Ecto neural progenitor cell (in vitro differentiated cells): ENCODE results near the gene OSTF1.
A peak's percentile ranks its signal among the peaks of the same experiment; 100 is the strongest.

Experiments used
- DNase-seq: peaks from one replicate; pipeline ENCODE4 v3.0.0-alpha.2; 2018; ENCODE audit warnings: low spot score

OSTF1 gene, protein sequence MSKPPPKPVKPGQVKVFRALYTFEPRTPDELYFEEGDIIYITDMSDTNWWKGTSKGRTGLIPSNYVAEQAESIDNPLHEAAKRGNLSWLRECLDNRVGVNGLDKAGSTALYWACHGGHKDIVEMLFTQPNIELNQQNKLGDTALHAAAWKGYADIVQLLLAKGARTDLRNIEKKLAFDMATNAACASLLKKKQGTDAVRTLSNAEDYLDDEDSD

GRCh38 chr9:75087824-75088645, at the start of gene OSTF1, which contains the start of gene NMRK1:
OSTF1 (plus strand) TSS chr9:75088514; CDS start chr9:75088693, 179 bp downstream.
NMRK1 (minus strand) TSS chr9:75088155; CDS start chr9:75083115, 5,040 bp downstream.
- DNase-seq = peak; percentile 95

- DNase-seq = no peak
Observed at GRCh38 chr9:75039009-75039408, 49.3 kb upstream of the OSTF1 start.

GRCh38 chr9:75039801-75040200, 48.5 kb upstream of the OSTF1 start:
- DNase-seq = no peak

DNA sequence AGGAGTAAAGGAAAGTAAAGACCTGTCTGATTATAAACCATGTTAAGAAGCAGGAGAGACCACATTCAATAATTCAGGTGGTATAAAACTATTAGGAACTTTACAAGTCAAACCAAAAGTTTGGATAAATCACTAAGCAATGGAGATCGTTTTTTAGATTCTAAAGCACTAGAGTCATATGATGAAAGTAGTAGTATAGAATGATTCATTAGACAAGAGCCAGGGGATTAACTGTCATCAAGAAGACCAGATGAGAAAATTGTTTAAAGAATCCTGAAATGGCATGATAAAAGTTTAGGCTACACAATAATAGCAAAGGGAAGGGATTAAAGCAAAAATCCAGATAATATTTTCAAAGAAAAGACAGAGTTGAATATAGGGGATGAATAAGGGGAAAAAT, 47.3 kb upstream of the OSTF1 start:
- no peak for DNase-seq

DNA sequence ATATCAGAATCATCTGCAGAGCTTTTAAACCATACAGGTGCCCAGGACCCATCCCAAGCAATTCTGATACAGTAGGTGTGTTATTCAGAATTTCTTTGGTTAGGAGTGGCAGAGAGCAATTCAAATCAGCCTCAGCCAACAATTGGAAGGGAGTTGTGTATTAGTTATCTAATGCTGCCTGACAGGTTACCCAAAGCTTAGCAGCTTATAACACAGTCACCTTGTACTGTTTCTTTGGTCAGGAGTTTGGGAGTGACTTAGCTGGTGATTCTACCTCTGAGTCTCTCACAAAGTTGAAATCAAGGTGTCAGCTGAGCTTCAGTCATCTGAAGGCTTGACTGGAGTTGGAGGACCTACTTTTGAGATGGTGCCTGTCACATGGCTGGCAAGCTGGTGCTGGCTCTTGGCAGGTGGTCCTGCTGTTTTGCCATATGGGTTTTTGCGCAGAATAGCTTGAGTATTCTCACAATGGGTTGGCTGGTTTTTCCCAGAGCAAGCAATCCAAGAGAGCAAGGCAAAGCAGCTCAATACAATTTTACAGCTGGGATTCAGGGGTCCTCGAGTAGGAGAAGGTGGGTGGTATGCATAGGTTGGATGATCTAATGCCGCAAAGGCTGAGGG, 41.5 kb upstream of the OSTF1 start:
- no peak for DNase-seq

DNA sequence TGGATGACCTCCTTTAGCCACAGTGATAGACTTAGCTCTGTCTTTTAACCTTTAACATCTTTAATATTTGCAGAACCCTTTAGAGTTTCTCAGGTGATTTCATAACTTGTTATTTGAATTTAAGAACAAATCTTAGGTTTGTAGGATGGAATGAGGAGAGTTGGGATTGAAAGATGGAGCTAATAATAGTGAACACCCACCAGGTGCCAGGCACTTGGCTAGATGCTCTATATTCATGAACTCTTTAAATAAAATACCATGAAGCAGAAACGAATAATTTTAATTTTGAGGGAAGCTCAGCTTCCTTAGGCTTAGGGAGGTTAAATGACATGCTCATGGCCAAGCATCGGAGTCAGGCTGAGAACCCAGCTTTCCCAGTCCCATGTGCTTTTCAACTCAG, 40.8 kb upstream of the OSTF1 start:
- no peak for DNase-seq

GRCh38 chr9:75051285-75051684, 37.0 kb upstream of the OSTF1 start:
- no peak for DNase-seq

GRCh38 chr9:75053869-75054268, 34.4 kb upstream of the OSTF1 start:
- DNase-seq = no peak

DNA sequence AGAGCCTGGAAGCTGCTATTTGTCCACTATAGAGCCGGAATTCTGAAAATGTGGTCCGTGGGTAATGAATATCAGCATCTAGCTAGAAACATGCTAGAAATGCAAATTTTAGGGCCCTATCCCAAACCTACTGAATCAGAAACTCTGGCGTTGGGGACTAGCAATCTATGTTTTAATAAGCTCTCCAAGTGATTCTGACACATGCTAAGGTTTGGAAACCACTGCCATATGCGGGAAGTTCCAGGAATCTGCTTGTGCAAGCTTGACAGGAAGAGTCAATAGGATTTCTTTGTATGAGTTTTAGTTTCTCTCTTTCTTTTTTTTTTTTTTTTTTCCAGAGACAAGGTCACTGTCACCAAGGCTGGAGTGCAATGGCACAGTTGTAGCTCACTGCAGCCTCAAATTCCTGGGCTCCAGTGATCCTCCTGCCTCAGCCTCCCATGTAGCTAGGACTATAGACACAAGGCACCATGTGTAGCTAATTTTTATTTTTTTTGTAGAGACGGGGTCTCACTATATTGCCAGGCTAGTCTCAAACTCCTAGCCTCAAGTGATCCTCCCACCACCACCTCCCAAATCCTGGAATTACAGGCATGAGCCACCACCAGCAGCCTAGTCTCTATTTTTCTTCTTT, 33.8 kb upstream of the OSTF1 start:
- DNase-seq = no peak

DNA sequence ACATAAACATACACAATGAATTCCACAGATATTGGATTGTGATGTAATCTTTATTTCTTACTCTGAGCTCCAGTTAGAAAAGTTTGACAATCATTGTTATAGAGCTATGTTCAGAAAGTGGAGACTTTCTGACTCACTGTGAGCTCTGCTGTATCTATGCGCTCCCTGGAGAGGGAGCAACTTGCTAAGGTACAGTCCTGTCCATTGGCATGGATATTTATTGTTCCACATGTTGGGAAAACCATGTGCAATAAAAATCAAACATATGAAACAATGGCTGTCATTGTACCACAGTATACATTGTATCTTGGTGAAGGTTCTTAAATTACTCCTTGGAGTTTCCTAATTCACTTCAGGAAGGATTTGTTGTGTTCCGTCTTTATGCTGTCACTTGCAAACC, 27.1 kb upstream of the OSTF1 start:
- no peak for DNase-seq

DNA sequence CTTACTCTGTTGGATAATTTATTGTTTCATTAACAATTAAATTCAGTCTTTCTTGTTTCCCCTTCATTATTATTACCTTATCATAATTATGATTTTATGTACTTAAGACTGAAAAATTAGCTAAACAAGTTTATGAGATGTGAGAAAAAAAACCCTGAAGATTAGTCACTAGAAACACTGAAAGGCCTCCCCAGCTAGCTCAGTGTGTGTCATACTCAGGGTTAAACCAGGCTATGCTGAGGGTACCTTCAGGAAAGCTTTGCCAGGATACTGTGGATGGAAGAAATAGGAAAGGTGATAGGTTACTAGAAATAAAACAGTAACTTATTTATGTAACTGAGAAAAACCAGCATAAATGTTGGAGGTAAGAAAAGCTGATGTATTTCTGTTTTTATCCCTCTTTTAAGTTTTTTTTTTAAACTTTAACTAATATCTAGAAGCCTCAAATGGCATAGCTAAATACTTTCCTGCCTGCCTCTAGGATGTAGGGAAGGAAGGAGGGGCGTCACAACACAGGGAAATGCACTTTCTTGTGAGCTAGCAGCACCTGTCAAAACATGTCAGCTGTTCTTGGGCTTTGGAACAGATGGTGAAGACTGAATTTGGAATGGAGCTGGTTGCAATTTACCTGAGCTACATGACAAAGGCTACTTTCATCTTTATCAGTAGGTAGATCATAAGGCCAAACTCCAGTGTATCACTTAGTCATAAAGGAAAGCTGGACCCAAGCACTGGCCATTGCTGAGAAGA, 24.6 kb upstream of the OSTF1 start:
- no peak for DNase-seq

GRCh38 chr9:75064307-75065025, 23.8 kb upstream of the OSTF1 start:
- DNase-seq = no peak

GRCh38 chr9:75065510-75065909, 22.8 kb upstream of the OSTF1 start:
- no peak for DNase-seq

DNA sequence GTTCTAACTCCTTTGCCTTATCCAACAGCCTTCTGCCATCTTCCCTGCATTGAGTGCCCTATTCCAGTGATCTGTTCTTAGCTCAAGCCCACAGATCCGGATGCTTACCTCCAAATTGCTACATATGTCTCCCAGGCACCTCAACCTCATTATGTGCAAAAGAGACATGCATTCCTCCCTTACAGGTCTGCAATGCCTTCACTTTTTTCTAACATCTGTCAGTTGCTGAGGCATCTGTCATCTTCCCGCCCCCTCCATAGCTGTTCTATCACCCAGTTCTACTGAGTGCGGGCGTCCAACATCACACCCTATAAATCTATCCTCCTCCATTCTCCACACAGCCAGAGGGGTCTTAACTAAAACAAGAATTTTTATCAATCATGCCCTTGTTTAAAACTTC, 20.4 kb upstream of the OSTF1 start:
- no peak for DNase-seq

DNA sequence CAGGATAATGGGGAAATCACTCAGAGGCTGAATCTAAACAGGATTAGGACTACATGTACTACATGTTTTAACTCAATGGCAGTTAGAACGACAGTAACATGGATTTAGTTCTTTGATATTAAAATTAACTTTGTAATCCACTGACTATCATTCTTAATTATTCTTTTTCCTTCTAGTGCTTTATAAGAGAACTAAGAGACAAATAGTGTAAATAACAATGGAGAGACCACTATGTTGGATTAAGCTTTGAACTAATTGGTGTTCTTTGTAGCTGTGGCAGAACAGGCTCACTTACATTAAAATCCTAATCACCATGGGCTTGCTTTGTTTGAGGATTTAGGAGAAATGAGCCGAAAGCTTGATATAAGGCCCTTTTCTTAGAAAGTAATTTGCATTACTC, 19.1 kb upstream of the OSTF1 start:
- DNase-seq = no peak

DNA sequence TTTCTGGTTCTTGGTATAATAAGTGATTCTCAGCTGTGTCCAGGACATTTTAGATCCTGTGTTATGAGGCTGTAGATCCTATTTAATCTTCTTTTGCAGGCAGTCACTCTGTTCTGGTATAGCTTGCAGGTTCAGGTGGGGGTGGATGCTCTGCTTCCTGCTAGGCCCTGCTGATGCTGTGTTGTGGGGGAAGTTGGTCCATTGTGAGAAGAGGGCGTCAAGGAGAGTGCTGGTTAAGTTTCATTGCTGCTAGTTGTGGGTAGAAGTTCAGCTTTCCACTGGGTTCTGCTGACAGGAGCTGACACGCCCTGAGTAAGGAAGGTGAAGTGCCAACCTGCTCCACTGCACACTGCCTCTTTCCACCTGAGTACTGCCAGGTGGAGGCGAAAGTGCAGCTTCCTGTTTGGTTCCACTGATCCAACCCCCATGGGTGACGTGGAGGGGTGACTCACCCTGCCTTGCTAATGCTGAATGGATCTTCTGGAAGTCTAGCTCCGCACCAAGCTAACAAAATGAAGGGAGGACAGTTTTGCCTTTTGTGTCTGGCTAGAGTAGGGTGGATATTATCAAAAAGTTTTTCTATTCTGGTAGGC, 16.7 kb upstream of the OSTF1 start:
- no peak for DNase-seq

DNA sequence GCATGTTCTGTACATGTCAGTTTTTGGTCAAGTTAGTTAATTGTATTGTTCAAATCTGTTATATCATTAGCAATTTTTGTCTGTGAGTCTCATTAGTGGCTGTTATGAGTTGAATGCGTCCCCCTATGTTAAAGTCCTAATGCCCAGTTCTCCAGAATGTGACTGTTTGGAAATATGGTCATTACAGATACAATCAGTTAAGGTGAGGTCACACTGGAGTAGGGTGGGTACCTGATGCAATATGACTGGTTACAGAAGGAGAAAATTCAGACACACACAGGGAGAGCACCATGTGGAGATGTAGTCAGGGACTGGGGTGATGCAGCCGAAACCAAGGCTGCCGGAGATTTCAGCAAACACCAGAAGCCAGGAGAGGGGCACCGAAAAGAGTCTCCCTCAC, 15.4 kb upstream of the OSTF1 start:
- no peak for DNase-seq

- DNase-seq = no peak
Observed at GRCh38 chr9:75081632-75082031, 6.7 kb upstream of the OSTF1 start.

DNA sequence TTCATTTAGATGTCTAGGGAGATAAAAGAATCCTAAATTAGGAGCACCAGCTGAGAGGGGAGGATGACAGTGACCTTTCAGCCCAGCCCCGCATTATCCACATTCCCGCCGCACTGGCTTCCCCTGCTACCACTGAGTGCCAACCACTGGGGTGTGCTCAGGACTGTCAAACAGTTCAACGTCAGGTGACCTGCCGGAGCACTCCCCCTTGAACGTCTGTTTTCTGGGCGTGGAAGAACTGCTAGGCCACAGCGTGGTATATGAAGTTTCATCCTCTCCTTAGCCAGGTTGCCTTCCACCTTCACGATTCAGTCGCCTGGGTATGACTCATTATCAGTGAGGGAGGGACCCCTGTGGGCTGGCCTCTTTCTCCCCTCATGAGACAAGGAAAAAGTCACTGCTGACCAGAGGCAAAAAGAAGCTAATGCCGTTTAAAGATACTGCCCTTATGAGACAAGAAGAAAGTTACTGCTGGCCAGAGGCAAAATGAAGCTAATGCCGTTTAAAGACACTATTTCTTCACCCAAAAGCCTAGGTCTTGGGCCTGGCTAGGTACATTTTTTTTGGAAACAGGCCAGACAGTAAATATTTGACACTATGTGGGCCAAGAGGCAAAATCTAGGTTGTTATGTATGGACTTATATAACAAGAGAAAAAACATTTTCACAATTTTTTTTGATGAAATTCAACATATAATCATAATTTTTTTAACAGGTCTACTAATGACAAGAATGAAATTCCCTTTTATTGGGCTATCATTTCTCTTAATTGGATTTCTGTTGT, 4.9 kb upstream of the OSTF1 start:
- peak; percentile 51 for DNase-seq

DNA sequence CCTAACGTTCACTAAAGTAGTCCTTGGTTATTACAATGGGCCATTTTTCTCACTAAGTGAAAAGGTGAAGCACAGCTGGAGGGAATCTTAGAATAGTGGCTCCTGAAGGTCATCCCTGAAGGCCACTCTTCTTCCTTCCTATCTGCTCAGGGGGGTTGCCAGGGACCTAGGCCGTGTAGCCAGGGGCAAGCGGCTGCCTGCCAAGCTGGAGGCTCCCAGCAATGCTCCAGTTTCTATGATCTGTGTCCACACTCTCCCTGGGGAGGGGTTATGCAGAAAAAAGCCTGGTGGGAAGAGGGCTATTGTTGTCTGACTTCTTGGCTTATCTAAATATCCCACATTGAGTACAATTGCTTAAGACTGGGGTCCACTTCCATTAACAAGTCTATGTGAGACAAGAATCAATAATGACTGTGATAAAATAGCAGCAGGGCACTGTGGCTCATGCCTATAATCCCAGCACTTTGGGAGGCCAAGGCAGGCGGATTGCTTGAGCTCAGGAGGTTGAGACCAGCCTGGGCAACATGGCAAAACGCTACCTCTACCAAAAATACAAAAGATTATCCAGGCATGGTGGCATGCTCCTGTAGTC, 4.1 kb upstream of the OSTF1 start:
- no peak for DNase-seq
